Measurements from ENCODE around the gene TGFBR3.
A peak's percentile ranks its signal among the peaks of the same experiment; 100 is the strongest.
"Not testable (repeated sequence)": the region's sequence is repeated elsewhere in the genome, so short reads cannot be mapped to it uniquely, and the experiment has no call there.

TGFBR3 gene

DNA sequence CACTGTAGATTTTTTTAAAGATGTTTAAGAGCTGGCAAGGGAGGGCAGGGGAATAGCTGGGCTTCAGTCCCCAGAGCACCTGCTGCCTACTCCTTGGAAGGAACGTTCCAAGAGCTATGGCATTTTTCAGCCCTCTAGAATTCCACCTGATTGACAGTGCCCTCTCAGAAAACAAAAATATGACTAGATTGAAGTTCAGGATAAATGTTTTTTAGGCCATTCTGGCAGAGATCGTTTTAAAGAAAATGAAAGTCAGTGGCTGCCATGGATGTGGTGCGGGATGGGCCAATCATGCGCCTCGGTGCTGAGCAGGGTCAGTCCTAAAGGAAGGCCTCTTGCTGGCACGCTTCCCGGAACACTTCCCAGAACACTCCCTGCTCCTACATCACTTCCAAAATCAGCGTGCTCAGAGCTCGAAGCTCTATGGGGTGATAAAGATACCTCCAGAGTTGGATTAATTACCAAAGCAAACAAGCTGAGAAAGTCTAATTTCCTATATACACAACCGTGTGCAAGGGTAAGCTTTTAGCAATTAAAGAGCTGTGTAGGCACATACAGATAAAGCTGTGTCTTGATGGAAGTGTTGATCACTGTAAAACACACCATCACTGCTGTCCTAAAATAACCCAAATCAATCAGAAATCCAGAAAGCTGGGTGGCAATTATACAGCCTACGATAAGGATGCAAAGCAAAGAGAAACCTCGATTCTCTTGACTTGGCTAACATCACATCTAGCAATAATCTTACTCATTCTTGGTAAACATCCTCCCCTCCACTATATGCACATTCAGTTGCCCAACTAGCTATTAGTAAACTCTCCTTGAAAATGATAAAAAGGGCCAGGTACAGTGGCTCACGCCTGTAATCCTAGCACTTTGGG, 34.6 kb downstream of the TGFBR3 start:
- peak in 33 of 56 donors; percentile 1 to 59 (median 29) for DNase-seq

DNA sequence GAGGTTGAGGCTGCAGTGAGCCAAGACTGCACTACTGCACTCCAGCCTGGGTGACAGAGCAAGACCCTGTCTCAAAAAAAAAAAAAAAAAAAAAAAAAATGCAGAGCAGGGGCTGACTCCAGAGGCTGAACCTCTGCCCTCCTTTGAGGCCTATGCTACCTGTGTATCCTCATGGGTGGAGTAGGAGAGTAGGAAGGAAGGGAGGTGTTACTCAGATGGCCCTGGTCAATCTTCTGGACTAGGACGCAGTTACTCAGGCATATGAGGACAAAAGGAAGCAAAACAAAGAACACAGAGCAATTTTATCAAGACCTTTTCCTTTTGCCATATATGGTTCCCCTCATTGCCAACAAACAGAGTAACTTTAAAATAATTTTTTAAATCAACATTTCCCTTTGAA, 35.2 kb downstream of the TGFBR3 start:
- DNase-seq = no peak

DNA sequence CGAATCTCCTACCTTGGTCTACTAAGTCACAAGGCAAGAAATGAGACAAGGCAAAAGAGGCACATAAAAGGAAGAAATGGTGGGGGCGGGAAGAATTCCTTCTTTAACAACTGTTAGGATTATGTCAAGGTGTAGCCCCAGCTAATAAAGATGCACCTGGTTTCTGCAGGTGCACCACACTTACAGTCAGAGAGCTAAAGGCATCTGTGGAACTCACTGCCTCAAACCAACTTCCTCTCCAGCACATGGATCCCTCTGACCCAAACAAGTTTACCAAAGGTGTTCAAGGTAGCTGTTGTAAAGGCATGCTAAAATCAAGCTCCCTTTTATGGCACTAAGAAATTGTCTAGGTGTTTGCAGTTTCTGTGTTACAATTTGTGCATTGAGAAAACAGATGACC, 38.1 kb downstream of the TGFBR3 start:
- DNase-seq = no peak

DNA sequence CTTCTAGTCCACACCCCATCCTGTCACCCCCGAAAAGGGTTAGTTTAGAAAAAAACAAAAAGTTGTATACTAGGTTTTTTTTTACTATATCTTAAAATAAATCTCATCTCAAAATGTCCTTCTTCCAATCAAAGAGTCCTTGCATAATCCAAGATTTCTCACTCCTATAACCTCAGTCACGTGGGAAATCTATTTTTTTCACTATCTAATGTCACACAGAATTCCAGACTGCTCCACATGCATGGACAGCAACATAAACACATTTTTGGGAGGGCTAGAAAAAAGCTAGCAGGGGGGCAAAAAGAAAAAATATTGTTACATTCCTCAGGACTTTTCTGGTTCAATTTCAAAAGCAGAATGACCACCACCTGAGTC, 39.3 kb downstream of the TGFBR3 start:
- DNase-seq = no peak

DNA sequence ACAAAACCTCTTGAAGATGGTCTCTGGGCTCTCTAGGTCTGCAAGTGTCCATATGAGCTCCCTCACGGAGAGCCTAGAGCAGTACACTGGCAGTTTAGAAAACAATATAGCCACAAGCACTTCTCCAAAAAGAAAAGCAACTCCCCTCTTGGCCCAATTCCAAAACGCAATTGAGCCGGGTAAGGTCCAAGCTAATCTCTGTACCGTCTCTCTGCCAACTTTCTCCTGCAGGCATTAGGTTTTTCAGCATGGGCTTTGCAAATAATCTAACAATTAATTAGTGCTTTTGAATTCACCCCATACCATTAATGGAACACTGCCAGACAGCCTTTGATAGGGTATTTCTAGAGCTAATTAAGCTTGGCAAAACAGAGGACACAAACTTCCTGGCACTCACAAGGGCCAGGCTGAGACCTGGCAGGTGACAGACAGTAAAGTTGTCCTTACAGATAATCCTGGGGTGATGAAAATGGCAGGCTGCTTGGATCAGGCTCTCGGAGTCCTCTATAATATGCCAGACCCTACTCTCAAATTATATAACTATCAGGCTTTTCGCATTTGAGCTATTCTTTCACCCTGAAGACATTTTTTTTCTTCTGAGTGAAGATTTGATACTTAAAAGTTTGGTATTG, 39.8 kb downstream of the TGFBR3 start:
- peak in 9 of 56 donors; percentile 1 to 62 (median 8) for DNase-seq

DNA sequence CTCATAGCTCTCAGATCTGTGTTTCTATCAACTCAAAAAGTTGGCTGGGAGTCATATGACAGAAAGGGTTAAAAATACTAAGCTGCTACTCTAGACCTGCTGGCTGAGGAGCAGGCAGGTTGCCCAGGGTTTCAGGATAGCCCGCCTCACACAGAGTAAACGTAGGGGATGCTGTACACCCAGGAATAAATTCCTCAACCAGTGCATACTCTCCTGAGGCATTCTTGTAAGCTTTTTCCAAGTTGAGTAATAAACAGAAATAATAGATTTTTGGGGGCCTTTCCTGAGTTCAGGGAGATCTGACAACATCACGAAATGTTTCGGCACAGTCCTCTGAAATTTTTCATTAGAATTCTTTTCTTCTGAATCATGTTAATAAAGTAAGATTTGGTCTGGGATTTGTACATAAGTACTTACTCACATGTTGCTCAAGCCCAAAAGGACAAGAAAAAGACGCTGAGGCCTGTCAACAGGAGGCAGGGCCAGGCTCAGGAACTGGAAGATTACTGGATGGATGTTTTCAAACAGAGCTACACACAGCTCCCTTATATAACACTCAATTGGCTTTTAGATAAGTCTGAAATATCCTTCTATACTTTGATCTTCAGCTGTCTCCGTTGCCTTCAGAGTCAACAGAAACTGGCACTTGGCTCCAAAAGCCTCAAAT, 41.0 kb downstream of the TGFBR3 start:
- DNase-seq = no peak

DNA sequence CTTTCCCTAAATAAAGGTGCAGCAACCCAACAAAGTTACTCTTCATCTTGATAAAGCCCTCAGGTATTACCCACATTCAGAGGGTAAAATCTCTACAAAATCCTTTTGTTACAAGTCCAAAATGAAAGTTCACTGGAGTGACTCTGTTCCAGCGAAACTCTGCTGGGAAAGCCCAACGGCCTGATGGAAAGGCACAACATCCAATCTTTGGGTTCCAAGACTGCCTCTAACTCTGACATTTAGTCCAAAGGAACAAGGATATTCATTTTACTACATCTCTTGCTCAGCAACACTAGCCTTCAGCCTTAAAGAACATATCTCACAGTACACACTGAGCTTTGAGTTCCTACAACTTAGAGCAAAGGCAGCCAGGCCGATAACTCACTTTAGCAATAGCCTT, 42.1 kb downstream of the TGFBR3 start:
- DNase-seq = no peak

DNA sequence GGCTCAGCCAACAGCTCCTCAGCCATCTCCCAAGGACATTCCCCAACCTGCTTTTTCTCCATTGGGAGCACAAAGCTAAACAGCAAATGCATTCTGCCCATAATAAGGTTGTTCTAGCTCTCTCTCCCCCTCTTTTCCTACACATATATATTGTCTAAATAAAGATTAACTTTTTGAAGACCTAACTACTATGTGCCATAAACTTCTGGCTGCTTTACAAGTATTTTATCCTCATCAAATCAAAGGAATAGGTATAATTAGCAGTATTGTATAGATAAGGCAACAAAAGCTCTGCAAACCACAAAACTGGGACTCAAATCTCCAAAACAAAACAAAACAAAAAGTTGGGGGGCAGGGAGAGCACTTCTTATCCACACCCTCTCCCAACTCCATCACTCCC, 43.4 kb downstream of the TGFBR3 start:
- no peak for DNase-seq

DNA sequence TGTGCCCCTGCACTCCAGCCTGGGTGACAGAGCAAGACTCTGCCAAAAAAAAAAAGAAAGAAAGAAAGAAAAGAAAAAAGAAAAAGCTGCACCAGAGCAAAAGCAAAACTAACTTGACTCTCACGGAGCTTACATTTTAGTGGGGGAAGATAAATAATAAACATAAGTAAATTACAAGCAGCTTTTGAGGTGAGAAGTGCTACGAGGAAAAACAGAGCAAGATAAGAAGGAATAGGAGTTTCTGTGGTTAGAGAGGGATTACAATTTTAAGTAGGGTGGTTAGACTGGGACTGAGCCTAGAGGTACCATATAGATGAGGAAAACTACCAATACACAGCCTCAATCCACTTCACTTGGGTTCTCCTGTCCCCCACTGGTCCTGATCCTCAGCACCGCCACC, 43.9 kb downstream of the TGFBR3 start:
- no peak for DNase-seq

DNA sequence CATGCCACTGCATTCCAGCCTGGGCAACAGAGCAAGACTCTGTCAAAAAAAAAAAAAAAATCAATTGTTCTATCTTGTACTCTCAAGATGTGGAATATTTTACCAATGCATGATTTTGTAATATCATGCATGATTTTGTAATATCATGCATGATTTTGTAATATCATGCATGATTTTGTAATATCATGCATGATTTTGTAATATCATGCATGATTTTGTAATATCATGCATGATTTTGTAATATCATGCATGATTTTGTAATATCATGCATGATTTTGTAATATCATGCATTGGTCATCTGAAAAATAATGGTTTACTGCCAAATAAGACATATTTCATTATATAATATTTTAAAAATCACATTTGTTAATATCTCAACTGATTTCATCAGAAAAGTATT, 45.7 kb downstream of the TGFBR3 start:
- not testable (repeated sequence) for DNase-seq

DNA sequence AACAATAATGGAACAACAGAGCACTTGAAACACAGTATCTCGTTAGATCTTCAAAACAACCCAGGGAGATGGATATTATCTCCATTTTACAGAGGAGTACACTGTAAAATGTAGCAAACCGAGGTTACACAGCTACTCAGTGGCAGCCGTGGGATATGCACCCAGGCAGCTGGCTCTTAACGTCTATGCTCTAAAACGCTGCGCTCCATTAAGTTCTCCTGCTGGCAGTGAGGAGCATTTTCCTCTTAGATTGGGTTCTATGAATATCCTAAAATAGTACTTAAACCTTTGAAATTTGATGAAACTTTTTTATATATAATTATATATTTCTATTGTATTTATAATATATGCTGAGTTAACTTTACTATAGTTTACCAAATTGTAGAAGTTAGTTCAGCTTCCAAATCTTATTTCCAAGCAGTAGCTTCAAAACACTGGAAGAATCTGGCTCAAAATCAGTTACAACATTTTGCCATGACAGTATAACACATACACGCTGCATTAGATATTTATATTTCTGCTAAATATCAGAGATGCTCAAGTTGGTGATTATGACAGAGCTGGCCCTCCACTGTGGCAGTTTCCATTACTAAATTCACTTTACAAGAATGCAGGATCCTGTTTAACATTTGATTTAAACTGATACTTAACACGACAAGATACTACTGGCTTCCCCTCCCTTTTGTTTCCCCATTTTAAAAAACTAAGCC, 49.5 kb downstream of the TGFBR3 start:
- no peak for DNase-seq

DNA sequence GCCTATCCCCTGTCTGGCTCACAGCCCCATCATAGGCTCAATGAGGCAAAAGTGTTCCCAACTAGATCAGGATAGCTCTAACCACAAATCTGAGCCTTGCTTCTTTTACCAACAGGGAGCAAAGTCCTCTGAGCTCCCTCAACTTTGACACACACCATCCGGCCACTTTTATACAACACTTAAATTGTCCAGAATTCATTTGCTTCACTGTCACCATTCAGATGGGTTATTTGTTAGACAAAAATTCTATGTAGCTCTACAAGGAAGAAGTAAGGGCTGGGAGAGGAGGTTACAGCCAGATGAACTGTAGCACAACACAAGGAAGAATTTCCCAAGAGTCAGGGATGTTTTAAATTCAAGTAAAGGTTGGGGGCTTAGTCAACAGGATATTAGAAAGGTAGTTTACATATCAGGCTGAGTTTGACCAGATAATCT, 50.8 kb downstream of the TGFBR3 start:
- no peak for DNase-seq

DNA sequence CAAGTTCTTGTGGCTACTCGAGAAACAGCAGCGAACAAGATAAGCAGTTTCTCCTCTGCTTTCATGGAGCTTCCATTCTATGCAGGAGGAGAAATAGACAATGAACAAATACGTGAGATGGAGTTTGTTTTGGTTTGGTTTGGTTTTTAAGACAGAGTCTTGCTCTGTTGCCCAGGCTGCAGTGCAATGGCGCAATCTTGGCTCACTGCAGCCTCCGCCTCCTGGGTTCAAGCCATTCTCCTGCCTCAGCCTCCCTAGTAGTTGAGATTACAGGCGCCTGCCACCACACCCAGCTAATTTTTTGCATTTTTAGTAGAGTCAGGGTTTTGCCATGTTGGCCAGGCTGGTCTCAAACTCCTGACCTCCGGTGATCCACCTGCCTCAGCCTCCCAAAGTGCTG, 51.4 kb downstream of the TGFBR3 start:
- not testable (repeated sequence) for DNase-seq

DNA sequence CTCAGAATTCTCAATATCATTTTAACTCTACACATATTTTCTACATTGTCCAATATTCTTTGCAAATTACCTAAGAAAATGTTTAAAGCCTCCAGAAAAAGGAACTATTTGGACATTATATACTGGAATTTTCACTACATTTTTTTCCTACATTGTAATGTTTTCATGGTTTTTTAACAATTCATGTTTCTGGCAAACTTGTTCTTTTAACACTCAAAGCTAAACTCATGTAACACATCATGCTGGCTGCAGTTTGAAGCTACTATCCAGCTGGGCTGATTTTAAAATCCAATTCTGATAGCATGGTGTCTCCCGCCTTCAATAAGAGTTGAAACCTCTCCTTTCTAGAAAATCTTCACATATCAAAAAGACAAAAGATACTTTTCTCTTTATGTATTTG, 52.0 kb downstream of the TGFBR3 start:
- no peak for DNase-seq

DNA sequence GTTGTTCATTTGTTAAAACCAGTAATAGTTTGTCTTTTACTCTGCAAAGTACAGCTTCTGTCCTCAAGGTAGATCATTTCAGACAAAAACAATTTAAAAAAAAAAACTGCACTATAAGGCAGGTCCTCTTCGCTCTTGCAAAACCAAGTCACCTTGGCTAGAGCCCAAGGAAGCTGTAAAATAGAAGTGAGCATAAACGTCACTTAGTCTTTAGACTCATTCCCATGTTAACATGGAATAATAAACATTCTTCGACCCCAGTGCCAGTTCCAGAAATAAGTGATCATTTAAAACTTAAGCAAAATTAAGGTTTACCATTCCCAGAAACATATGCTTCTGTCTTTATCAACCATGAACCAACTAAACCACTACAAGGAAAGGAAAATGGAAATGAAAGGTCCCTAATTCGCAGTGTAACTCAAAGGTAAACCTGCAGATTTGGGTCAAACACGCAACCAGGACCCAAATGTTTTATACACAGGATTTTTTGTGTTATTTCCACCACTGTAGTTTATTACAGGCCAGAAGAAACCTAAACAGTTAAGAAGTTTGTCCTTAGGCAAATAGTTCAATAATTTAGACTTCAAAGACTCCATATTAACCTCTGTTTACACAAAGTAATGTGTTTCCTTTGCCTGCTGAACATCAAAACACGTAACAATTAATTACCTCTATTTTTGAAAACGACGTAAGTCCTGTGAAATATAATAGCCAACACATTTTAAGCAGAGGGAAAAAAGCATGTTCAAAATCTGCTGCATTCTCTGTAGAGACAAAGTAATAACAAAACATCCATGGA, 54.6 kb downstream of the TGFBR3 start:
- DNase-seq = no peak

DNA sequence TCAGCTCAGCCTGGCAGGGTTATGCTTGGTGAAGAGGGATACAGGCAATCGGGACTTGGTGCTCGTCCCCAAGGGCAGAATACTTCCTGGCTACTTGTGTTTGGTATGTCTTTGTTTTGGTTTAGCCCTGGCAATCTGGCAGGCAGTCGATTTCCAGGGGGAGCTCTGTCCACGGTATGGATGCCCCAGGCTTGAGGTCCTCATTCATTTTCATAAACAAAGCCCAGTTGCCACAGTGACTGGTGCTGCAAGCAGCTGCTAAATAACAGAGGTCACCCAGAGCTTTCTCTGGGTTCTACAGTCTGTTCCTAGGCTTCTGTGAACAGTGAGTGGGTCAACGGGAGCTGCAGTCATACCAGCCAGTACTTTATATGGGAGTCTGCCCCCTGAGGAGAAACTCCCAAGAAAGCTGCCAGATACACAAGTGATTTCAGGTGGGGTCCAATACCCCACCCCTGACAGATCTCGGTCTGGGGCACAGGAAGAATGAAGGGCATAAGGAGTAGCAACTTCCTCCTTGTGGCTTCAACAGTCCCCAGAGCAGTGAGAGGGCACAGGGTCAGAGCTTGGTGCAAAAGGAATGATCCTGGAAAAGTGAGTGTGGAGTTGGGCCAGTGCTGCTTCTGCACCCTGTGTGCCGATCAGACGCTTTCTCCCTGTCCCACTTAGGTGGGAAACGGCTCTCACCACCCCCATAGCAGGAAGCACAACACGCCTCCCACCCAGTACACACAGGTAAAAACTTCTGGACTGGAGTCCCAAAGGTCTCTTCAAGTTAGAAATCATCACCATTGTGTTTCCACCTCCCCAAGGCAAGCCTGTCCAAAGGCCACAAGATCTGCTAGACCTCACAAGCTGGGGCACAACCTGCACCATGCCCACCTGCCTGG, 55.5 kb downstream of the TGFBR3 start:
- DNase-seq = peak in 15 of 56 donors; percentile 4 to 44 (median 17)

DNA sequence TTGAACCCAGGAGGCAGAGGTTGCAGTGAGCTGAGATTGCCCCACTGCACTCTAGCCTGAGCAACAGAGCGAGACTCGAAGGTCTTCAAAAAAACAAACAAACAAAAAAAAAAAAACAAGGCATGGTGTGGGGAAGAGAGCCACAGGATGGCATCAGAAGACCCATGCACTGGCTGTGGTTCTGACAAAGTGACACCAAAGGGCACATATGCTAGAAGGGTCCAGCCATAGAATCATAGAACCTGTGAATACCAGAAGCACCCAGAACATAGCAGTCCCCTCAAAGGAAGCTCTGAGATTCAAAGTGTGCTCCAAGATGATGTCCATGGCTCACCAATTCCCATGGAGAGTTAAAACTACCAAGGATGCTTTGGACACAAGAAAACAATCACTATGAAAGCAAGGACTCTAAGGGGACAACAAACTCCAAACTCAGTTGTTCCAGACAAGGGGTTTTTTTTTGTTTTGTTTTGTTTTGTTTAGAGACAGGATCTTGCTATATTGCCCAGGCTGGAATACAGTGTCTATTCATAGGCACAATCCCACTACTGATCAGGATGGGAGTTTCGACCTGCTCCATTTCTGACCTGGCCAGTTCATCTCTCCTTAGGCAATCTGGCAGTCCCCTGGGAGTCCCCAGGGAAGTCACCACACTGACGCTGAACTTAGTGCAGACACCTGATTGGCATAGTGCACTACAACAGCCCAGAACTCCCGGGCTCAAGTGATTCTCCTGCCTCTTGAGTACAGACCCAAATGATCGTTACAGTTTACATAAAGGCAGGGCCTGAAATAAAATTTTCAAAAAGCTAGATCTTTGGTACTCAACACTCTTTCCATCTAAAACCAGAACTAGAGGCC, 56.4 kb downstream of the TGFBR3 start:
- DNase-seq = no peak

DNA sequence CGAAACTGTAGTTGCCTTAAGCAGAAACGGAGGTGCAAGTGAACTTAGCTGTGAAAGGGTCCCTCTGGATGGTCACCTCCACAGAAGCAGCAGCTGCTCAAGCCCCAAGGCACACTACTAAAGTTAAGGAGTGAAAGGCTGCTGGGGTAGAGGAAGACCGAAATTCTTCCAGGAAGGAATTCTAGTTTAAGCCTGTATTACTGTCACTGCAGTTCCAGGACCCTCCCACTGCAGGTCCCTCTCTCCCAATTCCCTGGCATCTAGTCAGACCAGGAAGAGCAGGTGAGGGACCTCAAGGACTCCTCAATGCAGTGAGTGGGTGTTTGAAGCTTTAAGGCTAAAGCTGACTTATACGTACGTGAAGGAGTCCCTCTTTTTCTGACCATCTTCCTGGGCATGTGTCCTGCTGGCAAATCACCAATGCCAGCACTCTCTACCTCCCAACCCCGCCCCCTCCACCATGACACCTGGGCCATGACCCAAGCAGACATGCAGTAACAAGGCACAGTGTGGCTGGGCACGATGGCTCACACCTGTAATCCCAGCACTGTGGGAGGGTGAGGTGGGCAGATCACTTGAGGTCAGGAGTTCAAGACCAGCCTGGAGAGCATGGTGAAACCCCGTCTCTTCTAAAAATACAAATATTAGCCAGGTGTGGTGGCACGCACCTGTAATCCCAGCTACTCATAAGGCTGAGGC, 57.2 kb downstream of the TGFBR3 start:
- no peak for DNase-seq
